GM12878 (cell line): ENCODE data around the gene SRPK3. TPM values are rescaled to one million over a fixed set of nuclear protein-coding genes. Genes with fewer than 3 reads are reported as not detected.

ENCODE experiments used
- ATAC-seq: fragments of 200-7000 bp; cut with Tn5 transposase; 3 replicates; pipeline ENCODE4 v1.9.1; 2020; ENCODE audit warnings: mild to moderate bottlenecking, moderate library complexity
- BruUV-seq: library from RNA; stranded (reverse); fragments of 400-500 nt; replicated peaks from 2 replicates; lab custom pipeline; 2021; lab: Mats Ljungman, UMichigan
- CTCF ChIA-PET: fragments of 300-600 bp; sonication (Branson Sonifier 250); formaldehyde crosslinking; extraction: SDS; loops from one replicate; lab custom pipeline; 2021; ENCODE audit warnings: inconsistent platforms; lab: Yijun Ruan, JAX
- POLR2A ChIA-PET: fragments of 350-600 bp; formaldehyde crosslinking; extraction: SDS; loops from one replicate; lab custom pipeline; 2021; ENCODE audit warnings: inconsistent platforms; lab: Charles Lee
- RAD21 ChIA-PET: fragments of 300-600 bp; sonication (Branson Sonifier 250); formaldehyde crosslinking; loops from one replicate; lab custom pipeline; 2023; ENCODE audit warnings: antibody characterized with exemption; ENCODE audit not compliant: unreplicated experiment; lab: Charles Lee
- SMC1A ChIA-PET: fragments of 300-600 bp; sonication (Branson Sonifier 250); formaldehyde crosslinking; loops from one replicate; lab custom pipeline; 2023; ENCODE audit not compliant: unreplicated experiment, uncharacterized antibody; lab: Charles Lee
- DNase-seq: peaks from one replicate; pipeline ENCODE4 v3.0.0-alpha.2; 2011; ENCODE audit warnings: low read depth, low spot score
- FAIRE-seq: peaks from 3 replicates; lab custom pipeline; 2011; peaks lifted over from hg19 to GRCh38; lab: Jason Lieb, UNC
- H2AFZ ChIP-seq: 2 replicates; pipeline ENCODE4 v1.6.0; 2011; ENCODE audit warnings: low read depth, low read length, control low read depth; ENCODE audit not compliant: control insufficient read depth
- H3K27ac ChIP-seq: 2 replicates; pipeline ENCODE4 v1.5.1; 2011; ENCODE audit warnings: control low read depth; ENCODE audit not compliant: control insufficient read depth, insufficient read depth
- H3K27me3 ChIP-seq, 2 experiments: replicated peaks in 1 of 2; 2 replicates each; pipeline versions ENCODE4 v1.6.0 to v1.6.1; 2011; ENCODE audit warnings: low read length in 1 of 2; ENCODE audit not compliant: control insufficient read depth in 2 of 2, insufficient read depth in 2 of 2
- H3K36me3 ChIP-seq, 2 experiments: 2 replicates each; pipeline ENCODE4 v1.5.1; 2011; ENCODE audit warnings: low read length in 1 of 2; ENCODE audit not compliant: control insufficient read depth in 2 of 2, insufficient read depth in 2 of 2
- H3K4me1 ChIP-seq: 2 replicates; pipeline ENCODE4 v1.6.1; 2011; ENCODE audit warnings: mild to moderate bottlenecking, low read length, moderate library complexity, mixed read lengths; ENCODE audit not compliant: control insufficient read depth, insufficient read depth
- H3K4me2 ChIP-seq: 2 replicates; pipeline ENCODE4 v1.6.0; 2011; ENCODE audit warnings: control low read depth; ENCODE audit not compliant: control insufficient read depth, insufficient read depth
- H3K4me3 ChIP-seq: fragments of 200-600 bp; sonication (generic); 2 replicates; pipeline ENCODE4 v1.5.1; 2016
- H3K79me2 ChIP-seq: 2 replicates; pipeline ENCODE4 v1.6.0; 2011; ENCODE audit warnings: low read length; ENCODE audit not compliant: control insufficient read depth, insufficient read depth
- H3K9ac ChIP-seq: 2 replicates; pipeline ENCODE4 v1.8.0; 2011; ENCODE audit warnings: low read length, control low read depth, mixed read lengths; ENCODE audit not compliant: control insufficient read depth, insufficient read depth
- H3K9me3 ChIP-seq: replicated peaks from 3 replicates; pipeline ENCODE4 v1.5.1; 2011; ENCODE audit warnings: mild to moderate bottlenecking, low read length; ENCODE audit not compliant: control insufficient read depth, insufficient read depth
- H4K20me1 ChIP-seq: 2 replicates; pipeline ENCODE4 v1.6.0; 2011; ENCODE audit not compliant: control insufficient read depth, insufficient read depth
- CBX5 ChIP-seq: sonication (generic); IDR thresholded peaks from 2 replicates; pipeline ENCODE4 v1.6.1; 2016; ENCODE audit warnings: low read depth, moderate library complexity, mild to moderate bottlenecking, inconsistent platforms
- CREM ChIP-seq: IDR thresholded peaks from 2 replicates; pipeline ENCODE4 v1.6.1; 2014; ENCODE audit warnings: antibody characterized with exemption, low read depth
- E4F1 ChIP-seq: fragments of 450-650 bp; IDR thresholded peaks from 2 replicates; pipeline ENCODE4 v1.6.1; 2018; ENCODE audit warnings: borderline replicate concordance, mild to moderate bottlenecking; ENCODE audit not compliant: partially characterized antibody
- GABPA ChIP-seq: IDR thresholded peaks from 2 replicates; pipeline ENCODE4 v1.6.1; 2014; ENCODE audit warnings: antibody characterized with exemption, low read depth, mild to moderate bottlenecking, inconsistent platforms
- HCFC1 ChIP-seq: fragments of 150-350 bp; IDR thresholded peaks from 2 replicates; pipeline ENCODE4 v1.6.1; 2014; ENCODE audit warnings: low read length
- JUNB ChIP-seq: IDR thresholded peaks from 2 replicates; pipeline ENCODE4 v1.6.1; 2016; ENCODE audit warnings: antibody characterized with exemption, mild to moderate bottlenecking
- JUND ChIP-seq: IDR thresholded peaks from 2 replicates; pipeline ENCODE4 v1.6.1; 2012; ENCODE audit warnings: low read depth, mild to moderate bottlenecking, low read length, improper control_type of control experiment, moderate library complexity
- PAX8 ChIP-seq: fragments of 450-650 bp; IDR thresholded peaks from 2 replicates; pipeline ENCODE4 v1.6.1; 2017; ENCODE audit warnings: mild to moderate bottlenecking, moderate library complexity
- PML ChIP-seq: IDR thresholded peaks from 2 replicates; pipeline ENCODE4 v1.6.1; 2012; ENCODE audit warnings: low read length, inconsistent platforms
- SPI1 ChIP-seq: IDR thresholded peaks from 2 replicates; pipeline ENCODE4 v1.6.1; 2011; ENCODE audit warnings: low read depth, mild to moderate bottlenecking, low read length, moderate library complexity, borderline replicate concordance; ENCODE audit not compliant: insufficient read depth
- SREBF1 ChIP-seq: IDR thresholded peaks from 2 replicates; pipeline ENCODE4 v1.6.1; 2012; ENCODE audit warnings: mild to moderate bottlenecking, low read length
- SRF ChIP-seq, 2 experiments: IDR thresholded peaks; 2 replicates each; pipeline ENCODE4 v1.6.1; 2011; ENCODE audit warnings: low read depth in 2 of 2, low read length in 2 of 2, mild to moderate bottlenecking in 1 of 2, moderate library complexity in 1 of 2
- ZSCAN29 ChIP-seq: fragments of 450-650 bp; IDR thresholded peaks from 2 replicates; pipeline ENCODE4 v1.6.1; 2017; ENCODE audit warnings: mild to moderate bottlenecking, moderate library complexity
- WGBS: methylation state at CpG from one replicate; pipeline ENCODE4 v1.1.6; 2016; ENCODE audit warnings: low lambda C conversion rate; ENCODE audit not compliant: insufficient replicate concordance, insufficient coverage; ENCODE audit errors: missing lambda C conversion rate; 5-methylcytosine and 5-hydroxymethylcytosine counted together
- in situ Hi-C: fragments of 300-500 bp; cut with MboI; formaldehyde crosslinking; loops from 9 replicates; pipeline ENCODE4 v1.14.3; 2018; ENCODE audit warnings: mixed read lengths
- intact Hi-C: fragments of 100-400 bp; cut with micrococcal nuclease; formaldehyde crosslinking; loops from one replicate; pipeline ENCODE4 v1.14.2; 2022; ENCODE audit not compliant: unreplicated experiment
- polyA plus RNA-seq, 11 experiments: library from polyadenylated mRNA; depleted of rRNA in 4 of 11; unstranded in 6 of 11; stranded (reverse) in 5 of 11; fragments of >200 nt; fragmentation: Nextera tagmentation in 4 of 11; fragmentation: Illumina TruSeq in 1 of 11; extraction: Ambion mirVana in 4 of 11; extraction: Trizol in 1 of 11; gene quantifications; 1 replicate in 1 of 11; 2 replicates in 10 of 11; pipeline versions ENCODE4 v1.2.1 to v1.2.3, GENCODE V29; 2011 to 2016; ENCODE audit warnings: inconsistent platforms in 2 of 11, missing spikeins in 2 of 11, low read depth in 1 of 11
- total RNA-seq, 4 experiments: library from RNA; depleted of rRNA in 3 of 4; stranded (reverse); fragments of >200 nt in 3 of 4; fragmentation: Illumina TruSeq in 1 of 4; extraction: Trizol in 1 of 4; gene quantifications; 2 replicates each; pipeline versions ENCODE4 v1.2.1 to v1.2.3, GENCODE V29; 2013 to 2021

The SRPK3 gene
- total and polyA plus RNA-seq, 10 of the 15 experiments (the other 5 are each of a cell fraction or from before 2014, with no cell fraction given), result 0.05 to 0.19 TPM; not detected in 8

GRCh38 chrX:153827016-153827415 is 46.2 kb downstream of the SRPK3 start:
- no peak overlapping the region for H2AFZ ChIP-seq
- in situ Hi-C loops, result no loop called here
- H3K36me3 ChIP-seq, result no peaks in the 10 kb centered on the region
- H4K20me1 ChIP-seq, result no peaks in the 10 kb centered on the region
- POLR2A ChIA-PET, result no interaction called here
- no peak overlapping the region for H3K4me2 ChIP-seq
- H3K9ac ChIP-seq, result no peak overlapping the region
- ATAC-seq (no peak), DNase-seq (no peak), FAIRE-seq (no peak)
- intact Hi-C loops, result no loop called here
- CTCF ChIA-PET, result no interaction called here
- no peak overlapping the region for H3K4me3 ChIP-seq
- no peaks in the 10 kb centered on the region; a peak in 2 of 4 replicates for H3K27me3 ChIP-seq
- TF ChIP-seq GABPA, result no peak
- TF ChIP-seq ZSCAN29, result no peak
- TF ChIP-seq HCFC1, result no peak
- TF ChIP-seq JUNB, result no peak
- TF ChIP-seq CBX5, result no peak
- TF ChIP-seq JUND, result no peak
- H3K79me2 ChIP-seq, result no peaks in the 10 kb centered on the region
- RAD21 ChIA-PET, result no interaction called here
- no peaks in the 10 kb centered on the region; the same call in 2 of the 3 replicates for H3K9me3 ChIP-seq
- SMC1A ChIA-PET, result no interaction called here
- H3K27ac ChIP-seq, result no peak overlapping the region
- 42% methylated on average over 3 of the region's 3 CpGs for WGBS
- no TSS peak for BruUV-seq
- H3K4me1 ChIP-seq, result no peaks in the 10 kb centered on the region

GRCh38 chrX:153827903-153828302 is 47.1 kb downstream of the SRPK3 start:
- ATAC-seq, result no peak
- H3K79me2 ChIP-seq, result no peaks in the 10 kb centered on the region
- in situ Hi-C loops (no loop called here), intact Hi-C loops (no loop called here)
- FAIRE-seq, result no peak
- H2AFZ ChIP-seq, result no peak overlapping the region
- H3K4me3 ChIP-seq, result no peak overlapping the region
- no peak for DNase-seq
- ChIA-PET CTCF (no interaction called here), RAD21 (no interaction called here), SMC1A (no interaction called here), POLR2A (no interaction called here)
- H3K9ac ChIP-seq, result no peak overlapping the region
- no peaks in the 10 kb centered on the region for H4K20me1 ChIP-seq
- H3K4me2 ChIP-seq, result no peak overlapping the region
- TF ChIP-seq SREBF1 (no peak), PML (no peak), SRF (IDR thresholded peaks at IDR 0.05; ENCODE audit: low read depth in 2 of 2, low read length in 2 of 2) (no peak), E4F1 (no peak), CREM (no peak), SPI1 (no peak), PAX8 (no peak)
- no TSS peak for BruUV-seq
- H3K9me3 ChIP-seq, result no peaks in the 10 kb centered on the region; the same call in 2 of the 3 replicates
- H3K27ac ChIP-seq, result no peak overlapping the region
- no peaks in the 10 kb centered on the region for H3K36me3 ChIP-seq
- 62% methylated on average over 9 of the region's 9 CpGs for WGBS
- H3K4me1 ChIP-seq, result no peaks in the 10 kb centered on the region
- H3K27me3 ChIP-seq, result no peaks in the 10 kb centered on the region; a peak in 2 of 4 replicates
